ENCODE data around the gene EFCAB6. TPM values are rescaled to one million over a fixed set of nuclear protein-coding genes. Genes with fewer than 3 reads are reported as not detected.

Gene EFCAB6
- polyA plus RNA-seq, 2 of the 4 experiments (the other 2 are of a cell fraction), result 0.46 to 1.2 TPM

- Histone ChIP-seq H3K9me3 (no peaks in the 10 kb centered on the region), H3K4me1 (no peaks in the 10 kb centered on the region), H3K27ac (no peak overlapping the region), H3K4me2 (no peak overlapping the region), H3K4me3 (no peak overlapping the region)
- FAIRE-seq (no peak), DNase-seq (ENCODE audit: low read depth in 1 of 2, low spot score in 1 of 2) (no peak), ATAC-seq (no peak)
- ChIA-PET POLR2A (no interaction called here), CTCF (interaction anchor here (0.8 to 0.9 kb wide), 2 partner anchors 9 kb away, joined by 3 read pairs; no protein-coding TSS in a partner anchor)
- 24% methylated on average over 4 of the region's 4 CpGs for WGBS (ENCODE audit: missing lambda C conversion rate)
- TF ChIP-seq CBX8 (IDR thresholded peaks at IDR 0.05) (no peak), RAD21 (conservative IDR thresholded peaks at IDR 0.05 in 1 of 2, IDR thresholded peaks at IDR 0.05 in 1 of 2) (peak in 1 of 2 experiments; percentile 26; a peak in 1 of 5 replicates), KDM1A (IDR thresholded peaks at IDR 0.05; ENCODE audit: low read depth) (no peak), CTCF (IDR thresholded peaks at IDR 0.05) (peak; percentile 10; the same call in 1 of the 3 replicates)
Observed at GRCh38 chr22:43743131-43743530, 69.0 kb downstream of the EFCAB6 start.

DNA sequence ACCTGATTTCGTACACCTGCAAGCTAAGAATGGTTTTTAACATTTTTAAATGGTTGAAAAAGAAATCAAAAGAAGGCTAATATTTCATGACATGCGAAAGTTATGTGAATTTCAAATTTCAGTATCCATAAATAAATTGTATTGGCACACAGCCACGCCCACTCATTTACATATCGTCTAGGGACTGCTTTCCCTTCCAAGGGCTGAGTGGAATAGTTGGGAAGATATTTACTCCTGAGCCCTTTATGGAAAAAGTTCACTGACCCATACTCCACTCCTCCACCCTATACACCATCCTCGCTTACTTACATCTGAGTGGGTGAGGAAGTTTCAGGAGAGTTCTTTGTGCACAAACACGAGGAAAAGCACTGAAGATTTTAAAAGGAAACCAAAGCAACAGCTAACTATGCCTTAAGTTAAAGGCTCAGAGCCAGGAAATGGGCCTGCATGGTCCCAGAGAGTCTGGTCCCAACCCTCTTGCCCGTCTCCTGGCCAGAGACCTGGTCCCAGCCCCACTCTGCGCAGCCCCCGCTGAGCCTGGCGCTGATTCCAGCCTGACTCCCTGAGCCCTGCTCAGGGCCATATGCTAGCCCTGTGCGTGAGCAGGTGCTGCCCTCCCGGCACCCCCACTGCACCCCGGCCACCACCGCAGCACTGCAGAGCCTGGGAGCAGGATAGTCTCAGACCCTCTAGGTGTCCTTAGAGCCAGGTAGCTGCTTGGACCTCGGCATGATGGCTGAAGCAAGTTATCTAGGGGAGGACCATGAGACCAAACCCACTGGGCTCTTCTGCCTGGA, 69.8 kb downstream of the EFCAB6 start:
- Histone ChIP-seq H3K27ac (no peak overlapping the region), H3K4me1 (no peaks in the 10 kb centered on the region), H3K9me3 (no peaks in the 10 kb centered on the region), H3K4me2 (no peak overlapping the region), H3K4me3 (no peak overlapping the region)
- CTCF ChIA-PET, result interaction anchor here (1.0 kb wide), 1 partner anchor 113 kb away, joined by 3 read pairs; no protein-coding TSS in a partner anchor
- WGBS (ENCODE audit: missing lambda C conversion rate), result 50% methylated on average over 10 of the region's 15 CpGs
- FAIRE-seq, result no peak
- POLR2A ChIA-PET, result no interaction called here
- TF ChIP-seq MAZ (IDR thresholded peaks at IDR 0.05; ENCODE audit: borderline replicate concordance, low read depth, low read length), result no peak
- ATAC-seq, result no peak
- no peak for DNase-seq (ENCODE audit: low read depth in 1 of 2, low spot score in 1 of 2)

- Histone ChIP-seq H3K4me1 (no peaks in the 10 kb centered on the region), H3K27ac (no peak overlapping the region), H3K4me2 (no peak overlapping the region), H3K9me3 (no peaks in the 10 kb centered on the region), H3K4me3 (no peak overlapping the region)
- TF ChIP-seq MAZ (IDR thresholded peaks at IDR 0.05; ENCODE audit: borderline replicate concordance, low read depth, low read length) (no peak), EHF (CRISPR knock-in tag; IDR thresholded peaks at IDR 0.05) (no peak), NPAS2 (CRISPR knock-in tag; IDR thresholded peaks at IDR 0.05; ENCODE audit: borderline replicate concordance) (no peak), HOXB13 (CRISPR knock-in tag; IDR thresholded peaks at IDR 0.05; ENCODE audit: low read depth) (no peak), CHD2 (IDR thresholded peaks at IDR 0.05; ENCODE audit: low read length, partially characterized antibody) (no peak), POLR2AphosphoS2 (conservative IDR thresholded peaks at IDR 0.05; ENCODE audit: low read length) (no peak), KDM1A (IDR thresholded peaks at IDR 0.05; ENCODE audit: low read depth) (no peak), POLR2A (IDR thresholded peaks at IDR 0.05; ENCODE audit: low read length) (no peak), CBX8 (IDR thresholded peaks at IDR 0.05) (no peak), SREBF2 (IDR thresholded peaks at IDR 0.05) (no peak), MAX (IDR thresholded peaks at IDR 0.05) (no peak), RARB (CRISPR knock-in tag; IDR thresholded peaks at IDR 0.05) (no peak), RAD21 (conservative IDR thresholded peaks at IDR 0.05 in 1 of 2, IDR thresholded peaks at IDR 0.05 in 1 of 2) (no peak), ZC3H11A (IDR thresholded peaks at IDR 0.05) (no peak), NR3C1 (IDR thresholded peaks at IDR 0.05) (no peak)
- TF ChIP-seq, protein P1, sequence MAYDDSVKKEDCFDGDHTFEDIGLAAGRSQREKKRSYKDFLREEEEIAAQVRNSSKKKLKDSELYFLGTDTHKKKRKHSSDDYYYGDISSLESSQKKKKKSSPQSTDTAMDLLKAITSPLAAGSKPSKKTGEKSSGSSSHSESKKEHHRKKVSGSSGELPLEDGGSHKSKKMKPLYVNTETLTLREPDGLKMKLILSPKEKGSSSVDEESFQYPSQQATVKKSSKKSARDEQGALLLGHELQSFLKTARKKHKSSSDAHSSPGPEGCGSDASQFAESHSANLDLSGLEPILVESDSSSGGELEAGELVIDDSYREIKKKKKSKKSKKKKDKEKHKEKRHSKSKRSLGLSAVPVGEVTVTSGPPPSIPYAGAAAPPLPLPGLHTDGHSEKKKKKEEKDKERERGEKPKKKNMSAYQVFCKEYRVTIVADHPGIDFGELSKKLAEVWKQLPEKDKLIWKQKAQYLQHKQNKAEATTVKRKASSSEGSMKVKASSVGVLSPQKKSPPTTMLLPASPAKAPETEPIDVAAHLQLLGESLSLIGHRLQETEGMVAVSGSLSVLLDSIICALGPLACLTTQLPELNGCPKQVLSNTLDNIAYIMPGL (CRISPR knock-in tag; IDR thresholded peaks at IDR 0.05; ENCODE audit: borderline replicate concordance), result no peak
- DNase-seq (ENCODE audit: low read depth in 1 of 2, low spot score in 1 of 2) (no peak), FAIRE-seq (no peak), ATAC-seq (no peak)
- POLR2A ChIA-PET, result no interaction called here
- 73% methylated on average over 16 of the region's 19 CpGs for WGBS (ENCODE audit: missing lambda C conversion rate)
- CTCF ChIA-PET, result no interaction called here
Observed at GRCh38 chr22:43740587-43741270, 71.4 kb downstream of the EFCAB6 start.
